ENCODE measurements around the gene TYMP.
A peak's percentile ranks its signal among the peaks of the same experiment; 100 is the strongest.

The TYMP gene

DNA sequence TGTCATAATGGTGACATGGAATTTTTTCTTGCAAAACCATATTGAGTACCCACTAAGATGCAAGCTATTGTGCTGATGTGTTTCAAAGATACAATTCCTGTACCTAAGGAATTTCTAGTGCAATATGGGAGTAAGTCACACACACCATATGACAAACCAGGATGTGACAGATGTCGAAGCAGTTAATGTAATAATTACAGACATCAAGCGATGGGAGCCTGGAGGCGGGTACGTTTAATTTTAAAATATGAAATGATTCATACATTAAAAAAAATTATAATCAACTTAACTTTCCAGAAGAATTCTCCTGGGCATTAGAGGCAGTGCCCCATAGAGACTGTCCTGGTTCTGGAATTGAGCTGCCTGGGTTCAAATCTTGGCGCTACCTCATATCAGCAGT, 26.9 kb upstream of the TYMP start:
- CTCF ChIA-PET: interaction anchor here (0.8 to 1.8 kb wide), 4 partner anchors 12 to 218 kb away, joined by 3 to 6 read pairs (median 4); partner anchors contain the start of gene SCO2

DNA sequence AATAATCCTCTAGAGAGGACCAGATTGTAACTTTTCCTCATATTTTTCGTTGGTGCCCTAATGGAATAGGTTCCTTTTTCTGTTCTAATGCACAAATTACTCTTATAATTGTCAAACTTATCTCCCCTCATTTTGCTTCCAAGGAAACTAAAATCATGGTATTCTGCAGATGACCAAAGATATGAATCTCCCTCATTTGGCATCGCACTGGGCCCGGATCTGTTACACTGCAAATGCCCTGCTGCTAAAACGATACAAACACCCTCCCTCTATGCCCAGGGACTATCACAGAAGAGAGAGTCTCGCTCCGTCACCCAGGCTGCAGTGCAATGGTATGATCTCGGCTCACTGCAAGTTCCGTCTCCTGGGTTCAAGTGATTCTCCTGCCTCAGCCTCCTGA, 23.5 kb upstream of the TYMP start:
- no peak overlapping the region for H3K4me3 ChIP-seq (ENCODE audit: low read depth, low read length)
- CTCF ChIA-PET: interaction anchor here (0.6 to 2.9 kb wide), 2 partner anchors 10 to 68 kb away, joined by 3 to 21 read pairs; partner anchors contain the start of gene SYCE3
- POLR2A ChIA-PET: no interaction called here
- no peak overlapping the region for H3K27ac ChIP-seq (ENCODE audit: extremely low read depth, low read depth, low read length)
- TF ChIP-seq ZNF830 (tag by site-specific recombination; IDR thresholded peaks at IDR 0.05; ENCODE audit: low read depth): no peak
- TF ChIP-seq ZNF366 (tag by site-specific recombination; conservative IDR thresholded peaks at IDR 0.05): no peak
- H3K36me3 ChIP-seq (ENCODE audit: control insufficient read depth in 2 of 2, insufficient read depth in 1 of 2, low read length in 2 of 2): no peaks in the 10 kb centered on the region
- no peaks in the 10 kb centered on the region for H3K9me3 ChIP-seq (ENCODE audit: control insufficient read depth, insufficient read depth, low read depth, low read length)
- H3K4me1 ChIP-seq (ENCODE audit: control insufficient read depth, insufficient read depth, low read length): no peaks in the 10 kb centered on the region

More for the DNA sequence above, 26.9 kb upstream of the TYMP start:
- H3K36me3 ChIP-seq (ENCODE audit: control insufficient read depth in 2 of 2, insufficient read depth in 1 of 2, low read length in 2 of 2): no peaks in the 10 kb centered on the region
- TF ChIP-seq HOXD13 (CRISPR knock-in tag; IDR thresholded peaks at IDR 0.05; ENCODE audit: borderline replicate concordance) (no peak), ZBTB20 (tag by site-specific recombination; IDR thresholded peaks at IDR 0.05) (no peak), ZNF664 (tag by site-specific recombination; IDR thresholded peaks at IDR 0.05) (no peak), ZNF155 (tag by site-specific recombination; IDR thresholded peaks at IDR 0.05) (no peak), ZNF529 (tag by site-specific recombination; IDR thresholded peaks at IDR 0.05; ENCODE audit: insufficient replicate concordance) (no peak), ZNF248 (tag by site-specific recombination; IDR thresholded peaks at IDR 0.05) (no peak), KLF10 (tag by site-specific recombination; IDR thresholded peaks at IDR 0.05) (no peak)
- TF ChIP-seq, protein P1, sequence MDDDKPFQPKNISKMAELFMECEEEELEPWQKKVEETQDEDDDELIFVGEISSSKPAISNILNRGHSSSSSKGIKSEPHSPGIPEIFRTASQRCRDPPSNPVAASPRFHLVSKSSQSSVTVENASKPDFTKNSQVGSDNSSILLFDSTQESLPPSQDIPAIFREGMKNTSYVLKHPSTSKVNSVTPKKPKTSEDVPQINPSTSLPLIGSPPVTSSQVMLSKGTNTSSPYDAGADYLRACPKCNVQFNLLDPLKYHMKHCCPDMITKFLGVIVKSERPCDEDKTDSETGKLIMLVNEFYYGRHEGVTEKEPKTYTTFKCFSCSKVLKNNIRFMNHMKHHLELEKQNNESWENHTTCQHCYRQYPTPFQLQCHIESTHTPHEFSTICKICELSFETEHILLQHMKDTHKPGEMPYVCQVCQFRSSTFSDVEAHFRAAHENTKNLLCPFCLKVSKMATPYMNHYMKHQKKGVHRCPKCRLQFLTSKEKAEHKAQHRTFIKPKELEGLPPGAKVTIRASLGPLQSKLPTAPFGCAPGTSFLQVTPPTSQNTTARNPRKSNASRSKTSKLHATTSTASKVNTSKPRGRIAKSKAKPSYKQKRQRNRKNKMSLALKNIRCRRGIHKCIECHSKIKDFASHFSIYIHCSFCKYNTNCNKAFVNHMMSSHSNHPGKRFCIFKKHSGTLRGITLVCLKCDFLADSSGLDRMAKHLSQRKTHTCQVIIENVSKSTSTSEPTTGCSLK (tag by site-specific recombination; IDR thresholded peaks at IDR 0.05): no peak
- TF ChIP-seq, protein P2, sequence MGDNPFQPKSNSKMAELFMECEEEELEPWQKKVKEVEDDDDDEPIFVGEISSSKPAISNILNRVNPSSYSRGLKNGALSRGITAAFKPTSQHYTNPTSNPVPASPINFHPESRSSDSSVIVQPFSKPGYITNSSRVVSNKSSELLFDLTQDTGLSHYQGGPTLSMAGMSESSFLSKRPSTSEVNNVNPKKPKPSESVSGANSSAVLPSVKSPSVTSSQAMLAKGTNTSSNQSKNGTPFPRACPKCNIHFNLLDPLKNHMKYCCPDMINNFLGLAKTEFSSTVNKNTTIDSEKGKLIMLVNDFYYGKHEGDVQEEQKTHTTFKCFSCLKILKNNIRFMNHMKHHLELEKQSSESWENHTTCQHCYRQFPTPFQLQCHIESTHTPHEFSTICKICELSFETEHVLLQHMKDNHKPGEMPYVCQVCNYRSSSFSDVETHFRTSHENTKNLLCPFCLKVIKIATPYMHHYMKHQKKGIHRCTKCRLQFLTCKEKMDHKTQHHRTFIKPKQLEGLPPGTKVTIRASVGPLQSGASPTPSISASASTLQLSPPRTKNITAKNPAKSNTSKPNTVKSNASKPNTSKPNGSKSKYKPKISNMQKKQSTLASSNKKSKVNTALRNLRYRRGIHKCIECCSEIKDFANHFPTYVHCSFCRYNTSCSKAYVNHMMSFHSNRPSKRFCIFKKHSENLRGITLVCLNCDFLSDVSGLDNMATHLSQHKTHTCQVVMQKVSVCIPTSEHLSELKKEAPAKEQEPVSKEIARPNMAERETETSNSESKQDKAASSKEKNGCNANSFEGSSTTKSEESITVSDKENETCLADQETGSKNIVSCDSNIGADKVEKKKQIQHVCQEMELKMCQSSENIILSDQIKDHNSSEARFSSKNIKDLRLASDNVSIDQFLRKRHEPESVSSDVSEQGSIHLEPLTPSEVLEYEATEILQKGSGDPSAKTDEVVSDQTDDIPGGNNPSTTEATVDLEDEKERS (tag by site-specific recombination; IDR thresholded peaks at IDR 0.05): no peak
- POLR2A ChIA-PET: no interaction called here
- H3K4me1 ChIP-seq (ENCODE audit: control insufficient read depth, insufficient read depth, low read length): no peaks in the 10 kb centered on the region
- no peak overlapping the region for H3K4me3 ChIP-seq (ENCODE audit: low read depth, low read length)
- no peaks in the 10 kb centered on the region for H3K9me3 ChIP-seq (ENCODE audit: control insufficient read depth, insufficient read depth, low read depth, low read length)
- no peak overlapping the region for H3K27ac ChIP-seq (ENCODE audit: extremely low read depth, low read depth, low read length)

DNA sequence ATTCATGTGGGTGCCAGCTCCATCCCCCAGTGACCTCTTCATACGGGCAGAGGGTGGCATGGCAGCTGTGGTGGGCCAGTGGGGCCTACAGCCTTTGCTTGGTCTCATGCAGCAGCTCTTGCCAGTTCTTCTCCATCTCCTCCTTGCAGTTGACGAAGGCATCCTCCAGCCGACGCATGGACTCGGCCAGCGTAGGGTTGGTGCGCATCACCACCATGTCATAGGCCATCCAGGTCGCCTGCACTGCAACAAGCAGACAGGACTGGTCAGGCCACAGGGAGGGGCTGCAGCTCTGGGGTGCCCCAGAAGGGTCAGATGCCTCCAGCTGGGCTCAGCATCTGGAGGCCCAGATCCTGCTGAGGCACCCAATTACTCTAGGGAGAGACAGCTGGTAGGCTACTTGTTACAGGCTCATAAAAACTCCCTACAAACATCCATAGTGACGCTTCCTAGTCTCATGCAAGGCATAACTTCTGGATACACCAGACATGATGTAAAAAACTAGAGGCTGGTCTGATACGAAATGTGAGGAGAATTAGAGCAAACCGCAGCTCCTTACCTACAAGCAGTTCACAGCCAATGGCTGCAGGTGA, 21.4 kb upstream of the TYMP start:
- TF ChIP-seq ZNF843 (tag by site-specific recombination; IDR thresholded peaks at IDR 0.05) (no peak), ZIC2 (tag by site-specific recombination; IDR thresholded peaks at IDR 0.05) (peak; percentile 85)
- Histone ChIP-seq H3K9me3 (ENCODE audit: control insufficient read depth, insufficient read depth, low read depth, low read length) (no peaks in the 10 kb centered on the region), H3K27ac (ENCODE audit: extremely low read depth, low read depth, low read length) (no peak overlapping the region), H3K4me3 (ENCODE audit: low read depth, low read length) (no peak overlapping the region), H3K4me1 (ENCODE audit: control insufficient read depth, insufficient read depth, low read length) (no peaks in the 10 kb centered on the region), H3K36me3 (ENCODE audit: control insufficient read depth in 2 of 2, insufficient read depth in 1 of 2, low read length in 2 of 2) (no peaks in the 10 kb centered on the region)
- CTCF ChIA-PET: interaction anchor here (0.7 to 2.9 kb wide), 2 partner anchors 12 to 69 kb away, joined by 3 to 21 read pairs; partner anchors contain the start of gene SYCE3
- POLR2A ChIA-PET: interaction anchor here (0.6 to 2.4 kb wide), 3 partner anchors 25 to 681 kb away, joined by 3 to 14 read pairs (median 3); partner anchors contain the start of gene SCO2
